GM18517 (cell line): ENCODE measurements around the gene SH3BP4.
"Not testable (repeated sequence)": the region's sequence is repeated elsewhere in the genome, so short reads cannot be mapped to it uniquely, and the experiment has no call there.

Experiments
- ATAC-seq: cut with Tn5 transposase; IDR thresholded peaks from one replicate; pipeline ENCODE4 v1.9.1; 2021; ENCODE audit warnings: mild to moderate bottlenecking, moderate library complexity; ENCODE audit not compliant: unreplicated experiment

Gene SH3BP4

DNA sequence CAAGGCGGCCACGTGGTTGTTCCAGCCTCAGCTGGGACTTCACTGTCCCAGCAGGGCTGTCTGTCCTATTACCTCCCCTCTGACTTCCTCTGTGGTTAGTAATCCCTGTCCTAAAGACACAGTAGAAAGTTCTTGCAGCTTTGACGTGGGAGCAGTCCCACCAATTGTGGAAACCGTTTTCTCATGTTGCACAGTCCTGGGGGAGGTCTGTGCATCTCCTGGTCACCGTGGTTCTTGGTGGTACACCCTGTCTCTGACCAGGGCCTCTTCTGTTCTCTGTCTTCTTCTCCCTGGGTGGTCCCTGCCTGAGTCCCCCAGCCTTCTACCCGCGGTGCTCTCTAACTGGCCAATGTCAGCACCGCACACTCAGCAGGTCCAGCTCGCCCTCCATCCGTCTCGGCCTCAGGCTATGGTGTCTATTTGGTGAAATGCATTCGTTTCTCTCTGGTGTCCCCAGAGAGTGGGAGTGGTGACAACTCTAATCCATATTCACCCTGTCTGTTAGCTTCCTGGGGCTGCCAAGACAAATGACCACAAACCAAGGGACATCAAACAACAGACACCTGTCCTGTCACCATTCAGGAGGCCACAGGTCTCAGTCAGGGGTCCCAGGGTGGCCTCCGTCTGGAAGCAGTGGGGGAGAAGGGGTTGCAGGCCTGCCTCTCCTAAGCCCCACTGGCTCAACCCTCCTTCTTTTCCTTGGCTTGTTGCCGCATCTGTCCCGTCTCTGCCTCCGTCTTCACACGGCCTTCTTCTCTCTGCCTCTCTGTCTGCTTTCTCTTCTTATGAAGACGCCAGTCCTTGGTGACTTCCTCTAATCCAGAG is 99.8 kb downstream of the SH3BP4 start:
- ATAC-seq: no peak

- no peak for ATAC-seq
Observed at GRCh38 chr2:235052514-235053354, 100.9 kb downstream of the SH3BP4 start.

- ATAC-seq: no peak
Observed at GRCh38 chr2:235053651-235054050, 101.8 kb downstream of the SH3BP4 start.

DNA sequence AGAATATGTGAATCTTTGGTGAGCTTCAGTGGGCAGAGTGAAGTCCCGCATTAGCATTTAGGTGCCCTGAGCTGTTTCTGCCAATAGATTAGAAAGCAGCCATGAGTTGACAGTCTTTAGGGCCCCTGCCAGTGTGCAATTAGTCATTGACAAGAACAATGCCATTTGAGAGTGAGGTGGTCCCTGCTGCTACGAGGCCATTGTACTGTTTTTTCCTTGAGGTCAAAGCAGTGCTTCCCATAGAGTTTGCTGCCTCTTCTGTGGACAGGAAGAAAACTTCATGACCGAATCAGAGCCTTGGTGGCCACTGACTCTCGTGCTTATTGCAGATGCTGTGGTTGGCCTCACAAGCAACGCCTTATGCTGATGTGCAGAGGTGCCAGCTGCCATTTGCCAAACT is 102.7 kb downstream of the SH3BP4 start:
- ATAC-seq: no peak

GRCh38 chr2:235054919-235055318 is 103.1 kb downstream of the SH3BP4 start:
- ATAC-seq: no peak

- ATAC-seq: no peak
Observed at GRCh38 chr2:235055891-235056516, 104.2 kb downstream of the SH3BP4 start.

DNA sequence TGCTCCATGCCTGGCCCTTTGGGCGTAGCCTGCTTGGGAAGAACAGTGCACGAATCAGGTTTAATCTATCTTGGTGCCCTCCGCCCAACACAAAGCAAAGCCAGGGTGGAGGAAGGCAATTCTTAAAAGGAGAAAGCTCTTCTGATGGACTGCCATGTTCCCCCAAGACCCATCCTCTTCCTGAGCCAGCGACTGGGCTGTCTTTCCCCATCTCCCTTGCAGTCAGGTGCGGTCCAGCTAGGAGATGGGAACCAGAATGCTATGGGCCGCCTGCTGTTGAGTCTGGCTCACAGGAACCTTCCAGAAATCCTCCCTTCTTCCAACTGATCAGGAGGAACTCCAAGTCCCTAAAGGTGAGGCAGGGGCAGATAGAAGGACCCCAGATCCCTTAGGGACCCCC is 105.0 kb downstream of the SH3BP4 start:
- ATAC-seq: no peak

- not testable (repeated sequence) for ATAC-seq
Observed at GRCh38 chr2:235057616-235058015, 105.8 kb downstream of the SH3BP4 start.

DNA sequence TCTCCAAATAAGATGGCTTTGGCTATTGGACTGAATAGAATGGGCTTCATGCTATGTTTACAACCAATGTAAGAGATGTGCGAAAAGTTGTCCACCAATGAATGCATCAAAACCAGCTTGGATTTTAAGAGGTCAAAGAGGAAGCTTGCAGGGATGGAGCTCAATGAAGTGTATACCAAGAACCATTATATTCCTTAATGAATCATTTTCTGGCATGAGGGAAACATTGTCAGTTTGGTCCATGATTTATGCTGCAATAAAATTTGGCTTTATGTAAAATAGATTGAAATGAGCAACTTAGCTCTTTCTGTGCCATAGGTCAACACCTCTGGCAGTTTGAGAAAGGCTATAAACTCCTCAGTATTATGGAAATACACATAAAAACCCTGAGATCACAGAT is 107.3 kb downstream of the SH3BP4 start:
- no peak for ATAC-seq

DNA sequence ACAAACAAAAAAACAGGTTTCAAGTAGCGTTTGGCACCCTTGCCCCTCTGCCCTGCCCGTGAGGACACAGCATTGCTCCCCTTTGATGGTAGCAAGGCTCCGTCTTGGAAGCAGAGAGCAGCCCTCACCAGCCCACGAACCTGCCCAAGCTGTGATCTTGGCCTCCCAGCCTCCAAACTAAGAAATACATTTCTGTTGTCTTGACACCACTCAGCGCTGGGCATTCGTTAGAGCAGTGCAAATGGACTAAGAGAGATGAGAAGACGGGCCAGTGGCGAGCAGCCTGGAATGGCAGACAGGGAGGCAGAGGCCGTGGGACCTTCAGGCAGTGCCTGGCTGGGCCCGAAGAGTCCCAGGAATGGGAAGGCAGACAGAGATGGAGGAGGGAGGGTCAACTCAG is 109.8 kb downstream of the SH3BP4 start:
- ATAC-seq: no peak

- ATAC-seq: no peak
Observed at GRCh38 chr2:235063471-235063961, 111.7 kb downstream of the SH3BP4 start.

- ATAC-seq: no peak
Observed at GRCh38 chr2:235064976-235065375, 113.2 kb downstream of the SH3BP4 start.

- no peak for ATAC-seq
Observed at GRCh38 chr2:235066490-235066889, 114.7 kb downstream of the SH3BP4 start.

DNA sequence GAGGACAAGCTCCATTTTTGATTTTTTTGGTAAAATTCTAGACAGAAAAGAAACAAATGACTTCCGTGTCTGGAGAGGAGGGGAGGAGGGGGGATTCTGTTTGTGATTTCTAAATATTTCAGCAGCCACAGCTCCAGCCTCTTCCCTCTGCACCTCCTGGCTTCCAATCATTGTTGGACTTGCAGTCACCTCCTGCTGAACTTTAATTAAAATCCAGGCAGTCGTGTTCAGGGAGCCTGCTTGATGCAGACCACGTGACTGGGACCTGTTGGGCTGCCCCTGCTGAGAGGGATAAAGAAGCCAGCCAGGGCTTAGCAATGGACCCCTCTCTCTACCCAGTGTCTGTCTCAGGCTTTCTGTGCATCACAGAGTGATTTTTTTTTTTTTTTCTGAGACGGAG is 115.1 kb downstream of the SH3BP4 start:
- ATAC-seq: no peak

- ATAC-seq: no peak
Observed at GRCh38 chr2:235068701-235069100, 116.9 kb downstream of the SH3BP4 start.

- no peak for ATAC-seq
Observed at GRCh38 chr2:235070063-235070706, 118.4 kb downstream of the SH3BP4 start.

GRCh38 chr2:235073868-235074413 is 122.1 kb downstream of the SH3BP4 start:
- no peak for ATAC-seq

- ATAC-seq: no peak
Observed at GRCh38 chr2:235077046-235077445, 125.2 kb downstream of the SH3BP4 start.

DNA sequence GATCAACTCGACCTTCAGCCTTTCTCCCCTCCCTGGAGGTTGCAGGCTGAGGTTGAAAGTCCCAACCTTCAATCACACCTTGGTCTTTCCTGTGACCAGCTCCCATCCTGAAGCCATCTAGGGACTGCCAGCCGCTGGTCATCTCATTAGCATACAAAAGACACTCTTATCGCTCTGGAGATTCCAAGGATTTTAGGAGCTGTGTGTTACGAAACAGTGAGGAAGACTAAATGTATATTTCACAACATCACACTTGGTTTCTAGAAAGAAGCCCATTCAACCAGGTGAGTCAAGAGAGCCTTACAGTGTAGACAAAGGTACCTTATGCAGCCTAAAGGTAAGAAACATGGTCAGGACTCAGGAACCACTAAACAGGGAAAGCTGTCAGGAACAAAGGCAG is 126.4 kb downstream of the SH3BP4 start:
- no peak for ATAC-seq

- ATAC-seq: no peak
Observed at GRCh38 chr2:235078914-235079472, 127.2 kb downstream of the SH3BP4 start.
